ENCODE results near the gene STAT4.

GRCh38 chr2:191127235-191127634 is 23.6 kb downstream of the STAT4 start:
- TF ChIP-seq CTCF (optimal IDR thresholded peaks at IDR 0.05 in 1 of 3, IDR thresholded peaks at IDR 0.05 in 1 of 3, conservative IDR thresholded peaks at IDR 0.05 in 1 of 3; ENCODE audit: extremely low read depth in 1 of 3, insufficient read depth in 2 of 3, low read length in 3 of 3) (no peak), EZH2 (IDR thresholded peaks at IDR 0.05; ENCODE audit: low read length) (no peak)

Data from keratinocyte (primary cell).